B cell (primary cell): ENCODE data around the gene ADGRV1.

Source experiments
- CTCF ChIP-seq: fragments of 200-600 bp; IDR thresholded peaks from one replicate; pipeline ENCODE4 v1.8.0; 2022; ENCODE audit warnings: antibody characterized with exemption, mild to moderate bottlenecking
- EZH2 ChIP-seq: IDR thresholded peaks from 2 replicates; pipeline ENCODE4 v1.6.1; 2012; ENCODE audit warnings: borderline replicate concordance, low read depth, mild to moderate bottlenecking, moderate library complexity, low read length; ENCODE audit not compliant: insufficient read depth, poor library complexity, severe bottlenecking

GRCh38 chr5:90873033-90873517, 314.5 kb downstream of the ADGRV1 start:
- TF ChIP-seq CTCF = no peak
- TF ChIP-seq EZH2 = no peak
